ENCODE measurements around the gene ANKRD17. TPM values are rescaled to one million over a fixed set of nuclear protein-coding genes. Genes with fewer than 3 reads are reported as not detected.

The ANKRD17 gene
- total and polyA plus RNA-seq, 2 of the 4 experiments (the other 2 are of a cell fraction) = 28.5 to 75.3 TPM

GRCh38 chr4:73275318-73275654 is 16.7 kb upstream of the ANKRD17 start:
- TF ChIP-seq BHLHE40 (IDR thresholded peaks at IDR 0.05; ENCODE audit: low read depth, low read length) (no peak), MAZ (IDR thresholded peaks at IDR 0.05; ENCODE audit: borderline replicate concordance, low read depth, low read length) (no peak), SMC3 (IDR thresholded peaks at IDR 0.05; ENCODE audit: low read depth, low read length) (no peak), CHD1 (IDR thresholded peaks at IDR 0.05; ENCODE audit: low read depth, low read length) (no peak), POLR2A (IDR thresholded peaks at IDR 0.05; ENCODE audit: low read depth, low read length) (no peak), FOS (IDR thresholded peaks at IDR 0.05; ENCODE audit: low read depth, low read length) (no peak), RAD21 (IDR thresholded peaks at IDR 0.05; ENCODE audit: low read length) (no peak), CEBPB (IDR thresholded peaks at IDR 0.05; ENCODE audit: low read depth, low read length) (no peak), NFE2L2 (IDR thresholded peaks at IDR 0.05; ENCODE audit: low read depth, low read length) (no peak), MAFK (IDR thresholded peaks at IDR 0.05; ENCODE audit: low read depth, low read length) (no peak), RCOR1 (IDR thresholded peaks at IDR 0.05; ENCODE audit: insufficient replicate concordance, low read length) (no peak)
- TF ChIP-seq, protein P1, sequence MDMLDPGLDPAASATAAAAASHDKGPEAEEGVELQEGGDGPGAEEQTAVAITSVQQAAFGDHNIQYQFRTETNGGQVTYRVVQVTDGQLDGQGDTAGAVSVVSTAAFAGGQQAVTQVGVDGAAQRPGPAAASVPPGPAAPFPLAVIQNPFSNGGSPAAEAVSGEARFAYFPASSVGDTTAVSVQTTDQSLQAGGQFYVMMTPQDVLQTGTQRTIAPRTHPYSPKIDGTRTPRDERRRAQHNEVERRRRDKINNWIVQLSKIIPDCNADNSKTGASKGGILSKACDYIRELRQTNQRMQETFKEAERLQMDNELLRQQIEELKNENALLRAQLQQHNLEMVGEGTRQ (IDR thresholded peaks at IDR 0.05; ENCODE audit: low read depth, low read length) = no peak
- Histone ChIP-seq H3K4me2 (ENCODE audit: low read depth, low read length) (no peak overlapping the region), H2AK5ac (ENCODE audit: low read depth, low read length) (no peak overlapping the region), H3K9me1 (ENCODE audit: insufficient read depth, low read length) (no peaks in the 10 kb centered on the region), H3K79me1 (ENCODE audit: low read depth in 1 of 2, low read length in 2 of 2) (no peaks in the 10 kb centered on the region), H2AFZ (replicated peaks; ENCODE audit: low read length, poor library complexity) (no peak overlapping the region), H2BK120ac (ENCODE audit: low read depth, low read length) (no peak overlapping the region), H4K91ac (ENCODE audit: insufficient read depth, low read depth, low read length) (no peak overlapping the region), H4K8ac (ENCODE audit: low read depth in 2 of 2, low read length in 2 of 2) (no peak overlapping the region), H2AK9ac (replicated peaks; ENCODE audit: low read depth, low read length, poor library complexity) (no peak overlapping the region), H3K56ac (ENCODE audit: extremely low read depth, insufficient read depth, low read length) (no peak overlapping the region), H4K20me1 (ENCODE audit: insufficient read depth, low read length) (no peaks in the 10 kb centered on the region), H2BK15ac (ENCODE audit: low read depth, low read length) (no peak overlapping the region), H3K4me3 (ENCODE audit: insufficient read depth, low read depth, low read length) (no peak overlapping the region), H3K27ac (ENCODE audit: insufficient read depth, low read length) (no peak overlapping the region), H3K9me3 (ENCODE audit: control insufficient read depth, insufficient read depth, low read length) (no peaks in the 10 kb centered on the region; the same call in 1 of the 2 replicates), H3K4me1 (ENCODE audit: control insufficient read depth, insufficient read depth, low read length) (peaks cover 2% of the 10 kb centered on the region; the same call in 1 of the 2 replicates), H3K4ac (ENCODE audit: low read depth, low read length) (no peak overlapping the region), H3K27me3 (ENCODE audit: control insufficient read depth, insufficient read depth, low read length) (no peaks in the 10 kb centered on the region), H3K18ac (ENCODE audit: low read depth, low read length) (no peak overlapping the region), H2BK5ac (ENCODE audit: low read depth, low read length, poor library complexity, severe bottlenecking) (no peak overlapping the region), H4K5ac (ENCODE audit: low read depth, low read length) (no peak overlapping the region), H2BK20ac (ENCODE audit: low read depth, low read length) (no peak overlapping the region), H3K23ac (ENCODE audit: low read depth, low read length) (no peak overlapping the region), H3K9ac (ENCODE audit: low read depth, low read length) (no peak overlapping the region), H3K14ac (replicated peaks; ENCODE audit: low read depth, low read length) (no peak overlapping the region), H3K36me3 (ENCODE audit: control insufficient read depth, insufficient read depth, low read length) (no peaks in the 10 kb centered on the region)
- no TSS peak for BruUV-seq (replicated peaks)
- in situ Hi-C loops (cut with MboI; ENCODE audit: low sequenced_read_pairs) (no loop called here), dilution Hi-C loops (cut with HindIII; ENCODE audit: low sequenced_read_pairs, unreplicated experiment) (no loop called here), intact Hi-C loops (cut with micrococcal nuclease) (no loop called here)
- no peak for DNase-seq
- CTCF ChIA-PET = no interaction called here
- WGBS, 2 experiments (ENCODE audit: extremely low coverage in 2 of 2, insufficient read length in 1 of 2) = no CpG with 5 or more reads among the region's 1 CpG
- ATAC-seq (ENCODE audit: low read depth) = no peak
- POLR2A ChIA-PET (ENCODE audit: unreplicated experiment) = no interaction called here

All from IMR-90 (cell line).